Kidney epithelial cell (primary cell): ENCODE results near the gene PICALM. TPM values are rescaled to one million over a fixed set of nuclear protein-coding genes. Genes with fewer than 3 reads are reported as not detected.
"Not testable (repeated sequence)": the region's sequence is repeated elsewhere in the genome, so short reads cannot be mapped to it uniquely, and the experiment has no call there.

Experiments used
- DNase-seq: peaks from one replicate; pipeline ENCODE4 v3.0.0-alpha.2; 2010; ENCODE audit warnings: low read depth
- H3K27me3 ChIP-seq: 2 replicates; pipeline ENCODE4 v1.6.0; 2011; ENCODE audit warnings: low read length; ENCODE audit not compliant: control insufficient read depth, insufficient read depth
- H3K36me3 ChIP-seq: 2 replicates; pipeline ENCODE4 v1.5.1; 2011; ENCODE audit warnings: low read length; ENCODE audit not compliant: control insufficient read depth, insufficient read depth
- H3K4me3 ChIP-seq: 2 replicates; pipeline ENCODE4 v1.5.1; 2011; ENCODE audit warnings: low read depth, mild to moderate bottlenecking, control low read depth, low read length
- total RNA-seq: library from RNA; depleted of rRNA; stranded (reverse); fragments of >200 nt; gene quantifications from 2 replicates; pipeline ENCODE4 v1.2.3, GENCODE V29; 2015
- TF ChIP-seq, protein P1 (sequence below): IDR thresholded peaks from 2 replicates; pipeline ENCODE4 v1.5.1; 2011; ENCODE audit warnings: mild to moderate bottlenecking, moderate library complexity, low read length, control low read depth, inconsistent platforms; ENCODE audit not compliant: insufficient read depth, poor library complexity, severe bottlenecking

PICALM gene
- total RNA-seq, 1 donor from 2014 or later = 294 TPM

DNA sequence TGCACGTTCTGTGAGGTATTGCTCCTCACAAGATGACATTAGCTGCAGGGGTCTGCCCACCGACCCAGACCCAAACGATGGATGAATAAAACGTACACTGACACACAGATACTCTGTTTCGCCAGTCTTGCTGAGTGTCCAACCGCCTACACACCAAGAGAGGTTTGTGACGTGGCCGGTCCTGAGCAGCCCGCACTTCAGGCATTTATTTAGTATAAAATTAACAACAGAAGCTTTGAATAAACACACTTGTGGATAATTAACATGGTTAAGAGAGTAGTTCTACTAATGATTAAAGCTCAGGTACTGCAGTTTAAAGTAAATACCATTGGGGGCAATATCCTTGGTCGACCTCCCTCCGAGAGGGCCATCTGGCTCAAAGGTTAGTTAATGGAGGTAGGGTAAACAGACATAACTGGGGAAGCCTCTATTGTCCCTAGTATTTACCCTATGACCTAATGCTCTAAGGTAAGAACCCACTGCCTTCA, 138.0 kb downstream of the PICALM start:
- Histone ChIP-seq H3K4me3 (no peak overlapping the region), H3K27me3 (no peaks in the 10 kb centered on the region), H3K36me3 (no peaks in the 10 kb centered on the region)
- TF ChIP-seq, protein P1, sequence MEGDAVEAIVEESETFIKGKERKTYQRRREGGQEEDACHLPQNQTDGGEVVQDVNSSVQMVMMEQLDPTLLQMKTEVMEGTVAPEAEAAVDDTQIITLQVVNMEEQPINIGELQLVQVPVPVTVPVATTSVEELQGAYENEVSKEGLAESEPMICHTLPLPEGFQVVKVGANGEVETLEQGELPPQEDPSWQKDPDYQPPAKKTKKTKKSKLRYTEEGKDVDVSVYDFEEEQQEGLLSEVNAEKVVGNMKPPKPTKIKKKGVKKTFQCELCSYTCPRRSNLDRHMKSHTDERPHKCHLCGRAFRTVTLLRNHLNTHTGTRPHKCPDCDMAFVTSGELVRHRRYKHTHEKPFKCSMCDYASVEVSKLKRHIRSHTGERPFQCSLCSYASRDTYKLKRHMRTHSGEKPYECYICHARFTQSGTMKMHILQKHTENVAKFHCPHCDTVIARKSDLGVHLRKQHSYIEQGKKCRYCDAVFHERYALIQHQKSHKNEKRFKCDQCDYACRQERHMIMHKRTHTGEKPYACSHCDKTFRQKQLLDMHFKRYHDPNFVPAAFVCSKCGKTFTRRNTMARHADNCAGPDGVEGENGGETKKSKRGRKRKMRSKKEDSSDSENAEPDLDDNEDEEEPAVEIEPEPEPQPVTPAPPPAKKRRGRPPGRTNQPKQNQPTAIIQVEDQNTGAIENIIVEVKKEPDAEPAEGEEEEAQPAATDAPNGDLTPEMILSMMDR = no peak
- no peak for DNase-seq

DNA sequence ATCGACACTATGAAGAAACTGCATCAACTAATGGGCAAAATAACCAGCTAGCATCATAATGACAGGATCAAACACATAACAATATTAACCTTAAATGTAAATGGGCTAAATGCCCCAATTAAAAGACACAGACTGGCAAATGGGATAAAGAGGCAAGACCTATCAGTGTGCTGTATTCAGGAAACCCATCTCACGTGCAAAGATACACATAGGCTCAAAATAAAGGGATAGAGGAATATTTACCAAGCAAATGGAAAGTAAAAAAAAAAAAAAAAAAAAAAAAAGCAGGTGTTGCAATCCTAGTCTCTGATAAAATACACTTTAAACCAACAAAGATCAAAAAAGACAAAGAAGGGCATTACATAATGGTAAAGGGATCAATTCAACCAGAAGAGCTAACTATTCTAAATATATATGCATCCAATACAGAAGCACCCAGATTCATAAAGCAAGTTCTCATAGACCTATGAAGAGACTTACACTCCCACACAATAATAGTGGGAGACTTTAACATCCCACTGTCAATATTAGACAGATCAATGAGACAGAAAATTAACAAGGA, 142.2 kb downstream of the PICALM start:
- DNase-seq, H3K36me3 ChIP-seq, H3K27me3 ChIP-seq: not testable (repeated sequence)

DNA sequence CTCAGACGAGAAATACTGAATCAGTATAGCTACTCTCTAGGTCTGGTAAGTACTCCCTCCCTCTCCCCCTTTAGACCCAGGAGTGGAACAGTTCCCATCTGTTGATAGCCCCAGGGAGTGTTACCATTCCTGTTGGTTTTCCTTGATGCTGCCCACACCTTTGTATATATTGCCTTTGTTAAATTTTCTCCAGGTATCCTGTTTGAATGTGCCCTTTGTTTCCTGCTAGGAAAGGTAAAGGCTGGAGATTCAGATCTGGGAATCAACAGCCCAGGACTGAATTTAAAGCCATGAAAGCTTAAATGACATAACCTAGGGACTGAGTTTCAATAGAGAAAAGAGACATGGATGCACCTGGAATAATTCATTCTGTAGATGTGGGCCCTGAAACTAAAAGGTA, 145.4 kb downstream of the PICALM start:
- H3K4me3 ChIP-seq = no peak overlapping the region
- no peak for DNase-seq
- H3K27me3 ChIP-seq = no peaks in the 10 kb centered on the region
- no peaks in the 10 kb centered on the region for H3K36me3 ChIP-seq
- TF ChIP-seq, protein P1 = no peak

More for the DNA sequence above, 142.2 kb downstream of the PICALM start:
- not testable (repeated sequence) for H3K4me3 ChIP-seq

DNA sequence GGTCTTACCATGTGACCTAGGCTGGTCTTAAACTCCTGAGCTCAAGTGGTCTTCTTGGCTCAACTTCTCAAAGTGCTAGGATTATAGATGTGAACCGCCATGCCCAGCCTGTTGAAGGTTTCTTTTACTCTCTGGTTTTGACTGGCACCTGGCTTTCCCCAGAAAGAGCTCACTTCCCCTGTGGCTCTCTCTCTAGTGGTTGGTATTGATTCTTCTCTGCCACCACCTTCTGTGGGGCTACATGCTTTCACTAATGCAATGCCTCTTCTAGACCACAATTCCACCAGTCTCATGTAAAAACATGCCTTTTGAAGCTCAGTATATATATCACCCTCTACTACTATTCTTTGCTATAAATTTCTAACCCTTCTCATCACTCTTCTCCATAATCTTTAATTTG, 146.5 kb downstream of the PICALM start:
- H3K36me3 ChIP-seq = no peaks in the 10 kb centered on the region
- no peak overlapping the region for H3K4me3 ChIP-seq
- H3K27me3 ChIP-seq = no peaks in the 10 kb centered on the region
- TF ChIP-seq, protein P1 = no peak
- no peak for DNase-seq

DNA sequence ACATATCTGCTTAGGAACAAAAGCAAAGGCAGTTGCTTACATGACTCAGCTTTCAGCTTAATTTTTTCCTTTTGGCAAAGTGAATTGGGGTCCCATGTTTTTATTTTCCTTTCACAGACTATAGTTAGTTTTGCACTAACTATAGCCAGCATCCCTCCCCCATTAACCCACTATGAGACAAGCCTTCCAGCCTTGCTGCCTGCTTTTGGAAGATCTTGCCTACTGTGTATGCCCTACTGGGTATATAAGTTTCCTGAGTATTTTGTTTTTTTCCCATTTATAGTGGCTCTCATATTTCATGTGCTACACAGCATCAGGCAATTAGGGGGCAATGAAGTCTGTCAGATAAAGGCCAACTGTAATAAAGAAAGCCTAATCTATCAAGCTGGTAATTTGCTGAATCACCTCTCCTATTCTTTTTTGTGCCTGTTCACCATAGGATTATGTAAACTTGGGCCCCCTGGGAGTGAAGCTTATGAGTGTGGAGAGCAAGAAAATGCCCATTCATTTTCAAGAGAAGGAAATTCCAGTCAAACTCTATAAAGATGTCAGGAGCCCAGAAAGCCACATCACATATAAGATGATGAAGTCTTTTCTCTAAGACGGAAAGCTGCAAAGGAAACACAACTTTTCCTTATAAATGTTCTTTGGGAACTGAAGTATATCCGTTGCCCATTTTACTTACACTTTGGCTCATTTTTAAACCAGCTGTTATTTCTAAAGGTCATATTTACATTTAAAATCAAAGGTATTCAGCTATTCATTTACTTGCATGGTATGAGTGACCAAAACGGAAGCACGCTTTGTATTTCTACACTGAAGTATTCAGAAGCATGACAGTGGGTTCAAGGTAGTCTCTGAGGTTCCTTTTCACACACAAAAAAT, 149.7 kb downstream of the PICALM start:
- Histone ChIP-seq H3K36me3 (no peaks in the 10 kb centered on the region), H3K27me3 (no peaks in the 10 kb centered on the region), H3K4me3 (no peak overlapping the region)
- TF ChIP-seq, protein P1 = no peak
- DNase-seq = no peak

DNA sequence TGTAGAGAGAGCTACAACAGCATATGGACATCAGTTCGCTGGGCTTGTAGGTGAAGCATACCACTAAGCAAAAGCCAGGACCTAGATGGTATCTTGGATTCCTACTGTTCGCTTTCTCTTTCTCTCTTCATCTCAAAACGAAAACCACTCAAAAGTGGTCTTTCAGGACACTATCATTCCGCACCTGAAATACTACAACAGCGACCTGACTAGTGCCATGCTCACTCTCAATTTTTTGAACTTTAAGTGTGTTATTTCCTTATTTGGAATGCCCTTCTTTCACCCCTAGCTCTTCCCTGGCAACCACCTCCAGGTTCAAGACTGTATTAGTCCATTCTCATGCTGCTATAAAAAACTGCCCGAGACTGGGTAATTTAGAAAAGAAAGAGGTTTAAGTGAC, 154.5 kb downstream of the PICALM start:
- H3K4me3 ChIP-seq = no peak overlapping the region
- H3K27me3 ChIP-seq = no peaks in the 10 kb centered on the region
- no peak for DNase-seq
- no peaks in the 10 kb centered on the region for H3K36me3 ChIP-seq
- TF ChIP-seq, protein P1 = no peak
